KG1 (cell line): Measurements from ENCODE around the gene TMEM186.
"Not testable (repeated sequence)": the region's sequence is repeated elsewhere in the genome, so short reads cannot be mapped to it uniquely, and the experiment has no call there.

Experiments
- DNase-seq: peaks from one replicate; lab custom pipeline; 2025; lab: John Stamatoyannopoulos, UW

TMEM186 gene

GRCh38 chr16:8812162-8812843 is 14.9 kb upstream of the TMEM186 start:
- no peak for DNase-seq

DNA sequence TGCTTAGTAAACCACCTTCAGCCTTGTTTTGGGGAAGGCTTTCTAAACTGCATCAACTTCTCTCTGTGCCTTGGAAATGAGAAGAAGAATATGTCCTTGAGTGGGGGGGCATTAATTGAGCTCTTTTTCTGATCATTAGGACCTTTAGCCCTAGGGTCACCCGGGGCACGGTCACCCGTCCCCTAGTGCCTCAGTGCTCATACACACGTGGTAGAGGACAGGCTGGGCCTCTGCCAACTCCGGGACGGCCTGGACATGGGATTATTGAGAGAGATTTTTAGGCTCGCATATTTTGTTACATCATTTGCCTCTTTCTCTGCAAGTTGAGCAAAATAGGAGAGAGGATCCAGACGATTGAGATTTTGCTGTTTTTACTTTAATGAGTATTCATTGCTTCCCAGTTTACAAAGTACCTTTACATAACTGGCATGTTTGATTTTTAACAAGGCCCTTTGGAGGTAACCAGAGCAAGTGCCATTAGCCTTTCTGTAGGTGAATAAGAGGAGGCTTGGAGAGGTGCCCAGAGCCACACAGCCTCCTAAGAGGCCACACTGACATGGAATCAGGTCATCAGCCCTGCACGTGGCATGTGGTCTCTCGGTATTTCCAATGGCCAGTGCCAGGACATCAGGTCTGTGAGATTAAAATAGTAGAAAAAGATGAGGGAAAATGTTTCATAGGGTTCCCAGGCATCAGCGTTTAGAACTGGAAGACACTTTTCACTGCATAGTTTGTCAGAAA is 11.3 kb upstream of the TMEM186 start:
- no peak for DNase-seq

GRCh38 chr16:8808009-8808408 is 10.6 kb upstream of the TMEM186 start:
- DNase-seq, result no peak

DNA sequence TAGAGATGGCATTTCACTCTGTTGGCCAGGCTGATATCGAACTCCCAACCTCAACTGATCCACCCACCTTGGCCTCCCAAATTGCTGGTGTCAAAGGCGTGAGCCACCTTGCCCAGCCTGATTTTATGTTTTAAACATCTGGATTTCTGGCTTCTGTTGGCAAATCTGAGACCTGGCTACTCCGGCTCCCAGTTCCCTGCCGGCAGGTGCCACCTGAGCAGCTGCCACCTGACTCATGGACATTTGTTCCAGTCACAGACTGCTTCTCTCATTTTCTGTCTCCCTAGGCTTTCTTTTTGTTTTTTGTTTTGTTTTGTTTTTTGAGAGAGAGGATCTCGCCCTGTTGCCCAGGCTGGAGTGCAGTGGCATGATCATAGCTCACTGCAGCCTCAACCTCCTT is 9.8 kb upstream of the TMEM186 start:
- no peak for DNase-seq

DNA sequence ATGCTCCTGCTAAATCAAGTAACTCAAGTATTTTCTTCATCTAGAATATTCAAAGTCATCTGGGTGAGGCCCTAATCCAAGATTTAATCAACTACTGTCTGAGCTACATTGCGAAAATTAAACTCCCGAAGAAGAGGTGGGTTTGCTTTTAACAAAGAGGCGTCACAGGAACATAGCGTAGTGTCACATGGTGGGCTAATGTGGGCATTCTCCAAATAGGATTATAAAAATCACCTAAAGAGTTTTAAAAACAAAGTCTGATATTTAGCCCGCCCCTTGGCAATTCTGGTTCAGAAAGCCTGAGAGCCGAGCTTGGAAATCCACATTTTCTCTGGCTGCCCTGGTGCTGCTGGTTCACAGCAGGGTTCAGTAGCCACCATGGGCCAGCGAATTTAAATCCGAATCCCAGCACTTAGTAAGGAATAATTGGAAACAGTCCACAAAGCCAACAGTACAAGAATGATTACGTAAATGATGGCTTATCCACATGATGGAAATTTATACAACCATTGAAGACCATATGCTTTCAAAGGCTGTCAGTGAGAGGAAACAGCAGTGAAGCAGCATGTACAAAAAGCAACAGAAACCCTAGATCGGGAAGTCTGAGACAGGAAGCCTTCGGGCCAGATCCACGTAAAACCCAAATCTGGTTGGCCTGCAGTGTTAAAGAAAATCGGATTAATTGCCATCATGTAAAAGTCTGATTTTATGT is 9.0 kb upstream of the TMEM186 start:
- DNase-seq, result no peak

DNA sequence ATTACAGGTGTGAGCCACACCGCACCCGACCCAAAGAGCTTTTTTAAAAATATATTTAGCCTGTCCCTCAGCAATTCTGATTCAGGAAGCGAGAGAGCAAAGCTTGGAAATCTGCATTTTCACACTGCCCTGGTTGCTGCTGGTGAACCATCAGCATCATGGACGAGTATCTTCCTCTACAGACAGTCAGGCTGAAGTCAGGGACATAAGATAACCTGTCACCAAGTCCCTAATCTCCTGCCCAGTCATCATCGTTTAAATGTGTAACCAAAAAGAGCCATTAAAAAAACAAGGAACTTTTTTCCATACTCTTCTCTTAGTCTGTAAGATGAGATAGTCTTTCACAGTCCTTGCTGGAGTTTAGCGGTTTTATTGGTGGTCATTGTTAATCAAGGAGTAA is 6.9 kb upstream of the TMEM186 start:
- no peak for DNase-seq

DNA sequence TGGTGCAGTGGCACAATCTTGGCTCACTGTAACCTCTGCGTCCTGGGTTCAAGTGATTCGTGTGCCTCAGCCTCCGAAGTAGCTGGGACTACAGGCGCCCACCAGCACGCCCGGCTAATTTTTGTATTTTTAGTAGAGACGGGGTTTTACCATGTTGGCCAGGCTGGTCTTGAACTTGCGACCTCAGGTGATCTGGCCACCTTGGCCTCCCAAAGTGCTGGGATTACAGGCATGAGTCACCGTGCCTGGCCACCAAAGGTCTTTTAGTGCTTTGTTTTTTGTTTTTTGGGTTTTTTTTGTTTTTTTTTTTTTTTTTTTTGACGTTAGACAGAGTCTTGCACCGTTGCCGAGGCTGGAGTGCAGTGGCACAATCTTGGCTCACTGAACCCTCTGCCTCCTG is 6.3 kb upstream of the TMEM186 start:
- not testable (repeated sequence) for DNase-seq

GRCh38 chr16:8801701-8802100 is 4.3 kb upstream of the TMEM186 start:
- DNase-seq, result no peak

DNA sequence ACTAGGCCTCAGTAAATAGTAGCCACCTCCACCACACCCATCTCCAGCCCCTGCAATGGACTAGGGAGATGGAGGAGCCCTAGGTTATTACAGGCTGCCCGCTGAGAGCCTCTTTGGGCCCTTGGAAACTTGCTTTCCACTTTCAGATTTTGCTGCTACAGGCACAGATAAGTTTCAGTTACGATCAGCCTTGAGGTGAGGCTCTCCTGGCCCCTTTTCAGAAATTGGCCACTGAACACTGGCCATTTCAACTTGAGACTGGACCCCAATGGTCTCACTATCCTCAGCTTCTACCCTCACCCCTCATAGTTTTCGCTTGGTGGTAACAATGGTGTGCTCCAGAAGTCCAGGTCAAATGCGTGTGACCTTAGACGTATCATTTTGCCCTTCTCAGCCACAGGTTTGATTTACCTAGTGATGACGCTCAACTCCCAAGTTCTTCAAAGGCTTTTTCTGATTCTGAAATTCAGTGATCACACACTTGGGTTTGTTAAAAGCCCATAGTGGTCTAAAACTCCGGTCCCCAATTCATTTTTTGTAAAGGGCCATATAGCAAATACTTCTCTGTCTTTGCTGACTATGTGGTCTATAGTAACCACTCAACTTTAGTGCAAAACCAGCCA is 1.2 kb upstream of the TMEM186 start:
- no peak for DNase-seq

DNA sequence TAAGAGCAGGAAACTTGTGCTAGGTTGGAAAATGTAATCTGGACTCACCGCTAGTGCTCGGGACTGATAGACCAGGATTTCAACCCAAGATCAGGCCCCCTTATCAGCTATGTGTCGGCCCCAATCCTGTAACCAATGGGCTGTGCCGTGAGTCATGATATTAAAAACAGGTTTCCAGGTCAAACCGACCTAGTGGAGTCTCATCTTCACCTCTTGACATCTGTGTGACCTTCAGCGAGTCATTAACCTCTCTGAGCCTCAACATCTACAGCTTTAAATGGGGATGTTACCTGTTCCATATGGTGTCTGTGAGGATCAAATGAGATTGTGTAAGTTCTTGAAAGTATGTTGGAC is 712 bp upstream of the TMEM186 start:
- DNase-seq, result no peak

- DNase-seq, result no peak
Measured at GRCh38 chr16:8796469-8797363, 723 bp downstream of the TMEM186 start.

- no peak for DNase-seq
Measured at GRCh38 chr16:8795818-8796217, 1.6 kb downstream of the TMEM186 start.

DNA sequence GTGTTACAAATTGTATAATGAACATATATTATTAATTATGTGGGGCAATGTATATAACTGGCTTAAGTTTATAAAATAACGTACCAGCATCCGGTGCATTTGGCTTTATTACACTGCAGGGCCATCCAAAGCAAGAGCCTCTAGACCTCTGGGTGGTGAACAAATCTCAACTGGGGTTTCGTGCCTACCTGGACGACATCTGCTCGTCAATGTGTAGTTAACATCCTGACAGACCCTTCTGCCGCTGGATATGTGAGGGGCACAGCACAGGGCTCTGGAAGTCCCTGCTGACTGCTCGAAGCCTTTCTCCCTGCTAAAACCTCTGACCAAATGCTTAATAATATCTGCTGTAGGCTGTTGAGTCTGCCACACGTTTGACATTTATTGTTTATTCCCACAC is 2.3 kb downstream of the TMEM186 start:
- DNase-seq, result no peak

- no peak for DNase-seq
Measured at GRCh38 chr16:8788578-8789172, 8.8 kb downstream of the TMEM186 start.

DNA sequence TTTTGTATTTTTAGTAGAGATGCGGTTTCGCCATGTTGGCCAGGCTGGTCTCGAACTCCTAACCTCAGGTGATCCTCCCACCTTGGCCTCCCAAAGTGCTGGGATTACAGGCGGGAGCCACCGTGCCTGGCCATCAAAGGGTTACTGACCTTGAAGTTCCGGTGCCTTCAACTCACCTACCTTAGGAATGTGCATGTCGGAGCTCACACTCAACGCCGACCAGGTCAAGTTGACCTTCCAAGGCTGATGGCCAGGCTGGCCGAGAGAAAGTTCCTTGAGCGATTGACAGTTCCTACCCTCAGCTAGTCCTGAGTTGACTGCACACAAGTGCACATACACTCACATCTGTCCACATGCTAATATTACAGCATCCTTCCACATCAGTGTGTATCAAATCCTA is 11.1 kb downstream of the TMEM186 start:
- not testable (repeated sequence) for DNase-seq

DNA sequence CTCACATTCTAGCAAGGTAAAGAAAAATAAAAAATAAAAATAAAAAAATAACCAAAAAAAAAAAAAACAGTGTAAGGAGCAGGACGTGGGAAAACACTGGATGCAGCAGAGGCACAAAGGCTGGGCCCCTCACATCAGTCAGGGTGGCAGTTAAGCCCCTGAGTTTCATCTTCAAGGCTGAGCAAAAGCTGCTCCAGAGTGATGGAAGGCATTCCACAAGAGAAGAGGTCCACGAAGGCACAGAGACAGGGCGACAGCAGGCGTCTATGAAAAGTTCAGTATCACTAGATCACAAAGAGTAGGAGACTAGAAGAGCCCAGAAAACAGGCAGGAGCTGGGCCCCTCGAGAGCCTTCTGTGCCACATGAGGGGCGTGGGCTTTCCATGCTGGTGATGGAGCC is 12.0 kb downstream of the TMEM186 start:
- no peak for DNase-seq

DNA sequence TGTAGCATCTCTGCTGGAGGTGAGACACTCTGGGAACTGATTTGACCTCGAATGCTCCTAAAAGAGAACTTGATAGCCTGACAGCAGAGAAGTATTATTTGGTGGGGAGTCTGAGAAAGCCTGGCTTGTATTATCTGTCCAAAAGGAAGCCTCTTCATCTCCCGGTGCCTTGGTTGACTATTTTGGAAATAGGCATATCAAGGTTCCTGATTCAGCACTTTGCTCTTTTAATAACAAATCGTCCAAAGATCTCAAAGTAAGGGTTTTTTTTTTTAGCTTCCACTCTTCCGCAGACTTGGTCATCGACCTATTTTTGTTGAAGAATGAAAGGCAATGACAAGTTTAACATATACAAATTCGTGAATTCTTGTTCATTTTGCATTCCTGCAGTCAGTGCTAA is 14.8 kb downstream of the TMEM186 start:
- no peak for DNase-seq

DNA sequence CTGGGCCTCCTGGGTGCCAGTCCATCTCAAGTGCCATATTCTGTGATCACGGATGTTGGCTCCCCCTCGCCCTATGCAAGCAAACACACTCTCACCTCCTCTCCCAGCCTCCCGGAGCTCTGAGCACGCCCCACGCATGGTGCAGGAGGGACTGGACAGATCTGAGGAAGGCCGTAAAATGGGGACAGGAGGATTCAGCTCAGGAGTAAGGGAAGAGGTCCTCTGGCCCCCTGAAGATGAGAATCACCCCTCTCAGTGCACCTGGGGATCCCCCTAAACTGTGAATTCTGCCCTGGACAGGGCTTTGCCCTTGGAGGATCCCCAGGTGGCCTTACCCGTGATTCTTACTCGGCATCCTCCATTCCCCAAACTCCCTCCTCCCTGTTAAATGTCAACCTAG is 15.6 kb downstream of the TMEM186 start:
- no peak for DNase-seq

- DNase-seq, result no peak
Measured at GRCh38 chr16:8777217-8777616, 20.2 kb downstream of the TMEM186 start.

DNA sequence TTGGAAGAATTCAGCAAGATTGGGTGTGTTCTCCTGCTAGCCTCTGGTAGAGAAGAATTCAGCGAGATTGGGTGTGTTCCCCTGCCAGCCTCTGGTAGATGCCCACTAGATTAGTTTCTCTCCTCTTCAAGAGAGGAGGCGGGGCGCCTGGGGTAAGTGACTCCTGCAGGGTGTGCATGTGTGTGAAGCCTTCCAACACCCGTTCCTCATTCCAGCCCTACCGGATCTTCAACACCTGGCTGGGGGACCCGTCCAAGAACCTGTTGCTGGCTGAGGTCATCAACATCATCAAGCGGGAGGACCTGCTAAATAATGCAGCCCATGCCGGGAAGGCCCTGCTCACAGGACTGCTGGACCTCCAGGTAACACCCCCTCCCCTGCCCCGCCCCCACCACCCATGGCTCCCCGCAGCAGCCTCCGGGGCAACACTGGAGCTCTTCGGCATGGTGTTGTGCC is 21.3 kb downstream of the TMEM186 start:
- no peak for DNase-seq

GRCh38 chr16:8775359-8775758 is 22.1 kb downstream of the TMEM186 start:
- DNase-seq, result no peak
